Activated CD4-positive, alpha-beta T cell treated with anti-CD3 and anti-CD28 coated beads, Interleukin-2, amount 10 ng/mL, durations not matched to agents 24 days and 14 days (primary cell): Measurements from ENCODE around the gene ASH1L. TPM values are rescaled to one million over a fixed set of nuclear protein-coding genes. Genes with fewer than 3 reads are reported as not detected.
A peak's percentile ranks its signal among the peaks of the same experiment; 100 is the strongest.
"Not testable (repeated sequence)": the region's sequence is repeated elsewhere in the genome, so short reads cannot be mapped to it uniquely, and the experiment has no call there.

Source experiments
- DNase-seq: peaks from one replicate; pipeline ENCODE4 v3.0.0; 2022
- H3K27ac Mint-ChIP-seq: one replicate; pipeline ENCODE4 v1.8.0; 2022; ENCODE audit warnings: mild to moderate bottlenecking, mixed read lengths
- H3K27me3 Mint-ChIP-seq: one replicate; pipeline ENCODE4 v1.8.0; 2022; ENCODE audit warnings: mixed read lengths
- H3K36me3 Mint-ChIP-seq: one replicate; pipeline ENCODE4 v1.8.0; 2022; ENCODE audit warnings: low read depth, mild to moderate bottlenecking, mixed read lengths
- H3K4me1 Mint-ChIP-seq: one replicate; pipeline ENCODE4 v1.8.0; 2021; ENCODE audit warnings: mixed read lengths
- H3K4me3 Mint-ChIP-seq: one replicate; pipeline ENCODE4 v1.8.0; 2022; ENCODE audit warnings: mild to moderate bottlenecking, moderate library complexity, mixed read lengths
- H3K9me3 Mint-ChIP-seq: one replicate; pipeline ENCODE4 v1.8.0; 2021; ENCODE audit warnings: mixed read lengths
- intact Hi-C: fragments of 100-400 bp; cut with micrococcal nuclease; formaldehyde crosslinking; loops from one replicate; pipeline ENCODE4 v1.15.1; 2023
- total RNA-seq: library from RNA; stranded (reverse); gene quantifications from 2 replicates; pipeline ENCODE4 v1.2.3, GENCODE V29; 2022

ASH1L gene
- total RNA-seq, 1 donor from 2014 or later, result 44.7 TPM

DNA sequence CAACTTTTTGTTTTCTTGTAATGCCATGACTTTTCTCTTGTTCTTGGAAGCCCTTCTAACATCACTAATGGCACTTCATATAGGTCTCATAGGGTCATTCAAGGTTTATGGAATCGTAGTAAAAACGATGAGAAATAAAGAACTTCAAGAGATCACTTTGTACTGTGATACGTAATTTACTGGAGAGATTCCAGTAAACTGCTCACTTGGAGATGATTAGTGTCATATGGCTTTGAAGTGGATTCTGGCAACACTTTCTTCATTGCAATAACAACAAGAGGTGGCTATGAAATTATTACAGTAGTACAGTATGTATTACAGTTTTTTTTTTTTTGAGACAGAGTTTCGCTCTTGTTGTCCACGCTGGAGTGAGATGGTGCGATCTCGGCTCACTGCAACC lies 138.5 kb downstream of the ASH1L start:
- no peak overlapping the region for H3K4me3 Mint-ChIP-seq
- intact Hi-C loops, result no loop called here
- no peaks in the 10 kb centered on the region for H3K27me3 Mint-ChIP-seq
- H3K27ac Mint-ChIP-seq, result no peak overlapping the region
- H3K9me3 Mint-ChIP-seq, result no peaks in the 10 kb centered on the region
- peaks cover 20% of the 10 kb centered on the region for H3K36me3 Mint-ChIP-seq
- H3K4me1 Mint-ChIP-seq, result peaks cover 4% of the 10 kb centered on the region
- DNase-seq, result no peak

DNA sequence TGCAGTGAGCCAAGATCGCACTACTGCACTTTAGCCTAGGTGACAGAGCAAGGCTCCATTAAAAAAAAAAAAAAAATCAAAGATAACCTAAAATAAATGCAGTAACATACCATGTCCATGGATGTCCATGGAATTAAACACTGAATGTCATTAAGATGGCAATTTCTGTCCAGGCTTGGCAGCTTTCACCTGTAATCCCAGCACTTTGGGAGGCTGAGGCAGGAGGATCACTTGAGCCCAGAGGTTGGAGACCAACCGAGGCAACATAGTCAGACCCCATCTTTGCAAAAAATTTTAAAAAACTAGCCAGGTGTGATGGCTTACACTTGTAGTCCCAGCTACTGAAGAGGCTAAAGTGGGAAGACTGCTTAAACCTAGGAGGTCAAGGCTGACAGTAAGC lies 141.8 kb downstream of the ASH1L start:
- Mint-ChIP-seq H3K27me3 (no peaks in the 10 kb centered on the region), H3K4me3 (no peak overlapping the region), H3K36me3 (peaks cover 17% of the 10 kb centered on the region), H3K4me1 (peaks cover 4% of the 10 kb centered on the region), H3K27ac (no peak overlapping the region), H3K9me3 (no peaks in the 10 kb centered on the region)
- DNase-seq, result peak; percentile 45
- intact Hi-C loops, result no loop called here

DNA sequence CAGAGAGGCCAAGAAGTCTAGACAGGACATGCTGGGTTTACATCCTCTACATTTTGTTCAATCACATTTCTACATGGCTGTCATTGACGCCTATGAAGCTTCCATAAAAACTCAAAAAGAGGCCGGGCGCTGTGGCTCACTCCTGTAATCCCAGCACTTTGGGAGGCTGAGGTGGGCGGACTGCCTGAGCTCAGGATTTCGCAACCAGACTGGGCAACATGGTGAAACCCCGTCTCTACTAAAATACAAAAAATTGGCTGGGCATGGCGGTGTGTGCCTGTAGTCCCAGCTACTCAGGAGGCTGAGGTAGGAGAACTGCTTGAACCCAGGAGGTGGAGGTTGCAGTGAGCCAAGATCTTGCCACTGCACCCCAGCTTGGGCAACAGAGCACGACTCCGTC lies 150.8 kb downstream of the ASH1L start:
- H3K4me3 Mint-ChIP-seq, H3K9me3 Mint-ChIP-seq, intact Hi-C loops: not testable (repeated sequence)

DNA sequence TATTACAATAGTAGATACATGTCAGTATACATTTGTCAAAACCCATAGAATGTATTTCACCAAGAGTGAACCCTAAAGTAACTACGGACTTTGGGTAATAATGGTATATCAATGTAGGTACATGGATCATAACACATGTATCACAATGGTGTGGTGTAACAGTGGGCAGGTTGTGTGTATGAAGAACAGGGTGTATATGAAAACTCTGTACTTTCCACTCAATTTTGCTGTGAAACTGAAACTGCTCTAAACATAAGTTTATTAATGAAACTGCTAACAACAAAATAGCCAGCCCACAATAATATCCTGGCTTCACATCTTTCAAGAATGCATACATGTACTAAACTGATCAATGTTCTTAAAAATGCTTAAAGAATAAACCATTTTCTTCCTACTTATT lies 151.7 kb downstream of the ASH1L start:
- intact Hi-C loops, result no loop called here
- H3K4me1 Mint-ChIP-seq, result peaks cover 10% of the 10 kb centered on the region
- peaks cover 33% of the 10 kb centered on the region for H3K36me3 Mint-ChIP-seq
- no peak for DNase-seq
- no peaks in the 10 kb centered on the region for H3K27me3 Mint-ChIP-seq
- peak overlapping the region; percentile 69 for H3K27ac Mint-ChIP-seq
- H3K4me3 Mint-ChIP-seq, result no peak overlapping the region
- H3K9me3 Mint-ChIP-seq, result no peaks in the 10 kb centered on the region

More for the DNA sequence above, 150.8 kb downstream of the ASH1L start:
- H3K27me3 Mint-ChIP-seq, H3K27ac Mint-ChIP-seq, H3K4me1 Mint-ChIP-seq, DNase-seq: not testable (repeated sequence)
- H3K36me3 Mint-ChIP-seq, result peaks cover 34% of the 10 kb centered on the region

DNA sequence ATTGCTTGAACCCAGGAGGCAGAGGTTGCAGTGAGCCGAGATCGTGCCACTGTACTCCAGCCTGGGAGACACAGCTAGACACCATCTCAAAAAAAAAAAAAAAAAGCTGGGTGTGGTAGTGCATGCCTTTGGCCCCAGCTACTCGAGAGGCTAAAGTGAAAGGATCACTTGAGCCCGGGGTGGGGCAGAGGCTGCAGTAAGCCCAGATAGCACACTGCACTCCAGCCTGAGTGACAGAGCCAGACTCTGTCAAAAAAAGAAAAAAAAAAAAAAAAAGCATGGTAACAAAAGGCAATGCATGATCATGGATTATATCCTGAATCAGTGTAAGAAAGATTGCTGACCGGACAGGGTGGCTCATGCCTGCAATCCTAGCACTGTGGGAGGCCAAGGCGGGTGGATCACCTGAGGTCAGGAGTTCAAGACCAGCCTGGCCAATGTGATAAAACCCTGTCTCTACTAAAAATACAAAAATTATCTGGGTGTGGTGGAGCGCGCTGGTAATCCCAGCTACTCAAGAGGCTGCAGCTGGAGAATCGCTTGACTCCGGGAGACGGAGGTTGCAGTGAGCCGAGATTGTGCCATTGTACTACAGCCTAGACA lies 165.6 kb downstream of the ASH1L start:
- Mint-ChIP-seq H3K27ac (no peak overlapping the region), H3K4me3 (no peak overlapping the region), H3K27me3 (no peaks in the 10 kb centered on the region), H3K36me3 (peaks cover 36% of the 10 kb centered on the region), H3K4me1 (peaks cover 3% of the 10 kb centered on the region), H3K9me3 (no peaks in the 10 kb centered on the region)
- no peak for DNase-seq
- intact Hi-C loops, result no loop called here

DNA sequence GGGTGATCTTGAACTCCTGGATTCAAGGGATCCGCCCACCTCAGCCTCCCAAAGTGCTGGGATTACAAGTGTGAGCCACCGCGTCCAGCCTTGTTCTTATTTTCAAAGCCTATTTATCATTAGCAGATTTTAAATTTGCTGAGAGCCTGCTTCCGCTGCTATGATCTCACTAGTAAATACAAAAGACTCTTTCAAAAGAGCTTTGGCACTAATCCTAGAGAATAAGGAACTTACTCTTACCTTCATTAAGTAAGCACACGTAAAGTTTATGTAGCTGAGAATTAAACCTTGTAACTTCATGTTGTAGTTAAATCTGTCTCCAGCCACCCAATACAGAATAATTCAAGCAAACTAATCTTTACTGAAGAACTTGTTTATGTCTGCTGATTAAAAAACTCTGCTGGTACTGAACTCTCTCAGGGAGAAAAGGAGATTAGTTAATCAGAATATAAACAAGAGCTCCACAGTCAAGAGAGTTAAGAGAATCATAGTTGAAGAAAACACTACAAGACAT lies 169.6 kb downstream of the ASH1L start:
- no peak overlapping the region for H3K27ac Mint-ChIP-seq

DNA sequence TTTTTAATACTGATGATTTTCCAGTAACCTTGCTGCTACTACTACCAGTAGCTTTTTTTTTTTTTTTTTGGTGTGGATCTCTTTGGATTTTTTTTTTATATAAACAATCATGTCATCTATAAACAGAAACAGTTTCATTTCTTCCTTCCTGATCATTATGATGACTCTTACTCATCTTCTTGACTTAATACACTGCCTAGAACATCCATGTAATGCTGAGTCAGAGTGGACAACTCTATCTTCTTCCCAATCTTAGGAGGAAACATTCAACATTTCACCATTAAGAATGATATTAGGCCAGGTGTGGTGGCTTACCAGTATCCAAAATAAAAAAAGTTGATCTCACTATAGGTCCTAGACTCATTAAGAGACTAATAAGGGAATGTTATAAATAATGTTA lies 172.8 kb downstream of the ASH1L start:
- Mint-ChIP-seq H3K9me3 (peaks cover 7% of the 10 kb centered on the region), H3K27ac (no peak overlapping the region), H3K27me3 (no peaks in the 10 kb centered on the region), H3K4me3 (no peak overlapping the region), H3K4me1 (peaks cover 2% of the 10 kb centered on the region), H3K36me3 (peaks cover 67% of the 10 kb centered on the region)
- intact Hi-C loops, result no loop called here
- DNase-seq, result no peak

More for the DNA sequence above, 169.6 kb downstream of the ASH1L start:
- H3K9me3 Mint-ChIP-seq, result no peaks in the 10 kb centered on the region
- peaks cover 58% of the 10 kb centered on the region for H3K36me3 Mint-ChIP-seq
- peaks cover 2% of the 10 kb centered on the region for H3K4me1 Mint-ChIP-seq
- no peaks in the 10 kb centered on the region for H3K27me3 Mint-ChIP-seq
- intact Hi-C loops, result no loop called here
- no peak overlapping the region for H3K4me3 Mint-ChIP-seq
- no peak for DNase-seq

DNA sequence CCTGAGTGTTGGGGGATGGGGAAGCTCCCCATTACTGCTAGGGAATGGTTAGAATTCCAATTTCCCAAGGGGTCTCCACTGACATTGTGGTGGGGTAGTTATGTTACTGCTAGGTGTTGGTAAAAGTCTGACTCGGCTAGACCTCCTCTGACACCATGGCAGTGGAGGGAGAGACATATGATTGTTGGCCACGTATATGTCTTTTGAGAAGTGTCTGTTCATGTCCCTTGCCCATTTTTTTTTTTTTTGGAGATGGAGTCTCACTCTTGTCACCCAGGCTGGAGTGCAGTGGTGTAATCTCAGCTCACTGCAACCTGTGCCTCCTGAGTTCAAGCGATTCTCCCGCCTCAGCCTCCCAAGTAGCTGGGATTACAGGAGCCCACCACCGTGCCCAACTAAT lies 176.8 kb downstream of the ASH1L start:
- H3K4me1 Mint-ChIP-seq, H3K9me3 Mint-ChIP-seq, H3K27me3 Mint-ChIP-seq, DNase-seq, H3K4me3 Mint-ChIP-seq, intact Hi-C loops, H3K27ac Mint-ChIP-seq: not testable (repeated sequence)
- H3K36me3 Mint-ChIP-seq, result peaks cover 65% of the 10 kb centered on the region

DNA sequence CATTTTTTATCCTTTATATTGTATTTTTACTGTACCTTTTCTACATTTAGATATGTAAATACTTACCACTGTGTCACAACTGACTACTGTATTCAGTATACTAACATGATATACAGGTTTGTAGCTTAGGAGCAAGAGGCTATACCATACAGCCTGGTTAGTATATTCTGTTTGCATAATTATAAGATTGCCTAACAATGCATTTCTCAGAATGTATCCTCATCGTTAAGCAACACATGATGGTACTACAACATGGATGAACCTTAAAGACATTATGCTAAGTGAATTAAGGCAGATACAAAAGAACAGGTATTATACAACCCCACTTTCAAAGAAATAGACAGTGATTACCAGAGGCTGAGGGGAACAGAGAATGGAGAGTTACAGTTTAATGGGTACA lies 179.2 kb downstream of the ASH1L start:
- peaks cover 3% of the 10 kb centered on the region for H3K4me1 Mint-ChIP-seq
- peaks cover 56% of the 10 kb centered on the region for H3K36me3 Mint-ChIP-seq
- intact Hi-C loops, result no loop called here

DNA sequence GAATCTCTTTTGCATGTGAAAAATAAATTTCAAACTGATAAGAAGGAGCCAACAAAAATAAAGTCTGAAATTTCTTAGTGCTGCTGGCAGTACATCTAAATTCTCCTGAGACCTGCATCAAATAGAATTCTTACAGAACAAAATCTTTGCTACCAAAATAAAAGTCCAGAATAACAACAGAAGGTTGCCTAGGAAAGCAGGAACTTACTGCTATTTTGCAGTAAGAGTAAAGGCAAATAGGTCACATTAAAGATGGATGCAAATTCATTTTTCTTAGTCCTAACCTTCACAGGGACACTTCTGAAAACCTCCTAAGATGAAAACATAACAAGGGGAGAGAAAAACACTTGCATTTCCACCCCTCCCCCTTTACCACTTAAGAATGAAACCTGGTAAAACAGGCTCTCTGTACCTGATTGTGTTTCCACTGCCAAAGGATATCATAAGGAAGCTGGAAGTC lies 182.9 kb downstream of the ASH1L start:
- H3K4me3 Mint-ChIP-seq, result no peak overlapping the region
- no peaks in the 10 kb centered on the region for H3K27me3 Mint-ChIP-seq
- no peak for DNase-seq
- H3K36me3 Mint-ChIP-seq, result peaks cover 54% of the 10 kb centered on the region
- no peaks in the 10 kb centered on the region for H3K9me3 Mint-ChIP-seq
- peaks cover 7% of the 10 kb centered on the region for H3K4me1 Mint-ChIP-seq
- no peak overlapping the region for H3K27ac Mint-ChIP-seq
- intact Hi-C loops, result no loop called here

More for the DNA sequence above, 179.2 kb downstream of the ASH1L start:
- peaks cover 7% of the 10 kb centered on the region for H3K9me3 Mint-ChIP-seq
- no peak overlapping the region for H3K4me3 Mint-ChIP-seq
- no peak overlapping the region for H3K27ac Mint-ChIP-seq
- no peak for DNase-seq
- H3K27me3 Mint-ChIP-seq, result no peaks in the 10 kb centered on the region

DNA sequence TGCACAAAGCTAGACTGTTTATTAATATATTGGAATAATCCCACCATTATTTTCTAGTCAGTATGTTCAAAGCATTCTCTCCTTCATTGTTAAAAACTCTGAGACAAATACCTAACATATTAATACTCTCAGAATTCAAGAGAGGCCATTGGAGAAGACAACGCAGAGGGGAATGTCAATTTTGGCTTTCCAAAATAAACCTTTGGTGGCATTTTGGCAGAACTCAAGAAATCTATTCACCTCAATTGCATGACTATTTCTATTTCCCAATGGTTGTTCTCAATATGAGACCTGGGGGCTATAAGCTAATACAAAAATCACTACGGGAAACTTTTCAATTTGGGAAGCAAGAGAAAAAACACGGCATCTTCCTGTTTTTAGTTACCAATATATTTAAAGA lies 183.4 kb downstream of the ASH1L start:
- H3K4me3 Mint-ChIP-seq, result no peak overlapping the region
- no peak for DNase-seq
- intact Hi-C loops, result no loop called here
- no peaks in the 10 kb centered on the region for H3K9me3 Mint-ChIP-seq
- no peak overlapping the region for H3K27ac Mint-ChIP-seq
- peaks cover 56% of the 10 kb centered on the region for H3K36me3 Mint-ChIP-seq
- H3K4me1 Mint-ChIP-seq, result peaks cover 7% of the 10 kb centered on the region
- H3K27me3 Mint-ChIP-seq, result no peaks in the 10 kb centered on the region

DNA sequence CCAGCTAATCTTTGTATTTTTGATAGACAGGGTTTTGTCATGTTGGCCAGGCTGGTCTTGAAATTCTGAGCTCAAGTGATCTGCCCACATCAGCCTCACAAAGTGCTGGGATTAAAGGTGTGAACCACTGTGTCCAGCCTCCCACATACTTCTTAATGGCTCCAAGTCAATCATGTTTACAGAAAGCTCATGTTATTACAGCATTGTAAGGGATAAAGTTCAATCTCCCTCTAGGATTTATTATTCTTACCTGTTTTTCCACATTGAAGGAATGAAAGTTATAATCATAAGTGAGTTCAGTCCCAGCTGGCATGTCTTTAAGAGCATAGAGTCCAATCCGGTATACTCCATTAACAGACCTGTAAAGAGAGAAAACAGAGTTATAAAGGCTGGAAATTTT lies 202.6 kb downstream of the ASH1L start:
- peaks cover 25% of the 10 kb centered on the region for H3K36me3 Mint-ChIP-seq
- no peaks in the 10 kb centered on the region for H3K9me3 Mint-ChIP-seq
- DNase-seq, result no peak
- no peak overlapping the region for H3K4me3 Mint-ChIP-seq
- H3K27me3 Mint-ChIP-seq, result no peaks in the 10 kb centered on the region
- intact Hi-C loops, result no loop called here
- no peaks in the 10 kb centered on the region for H3K4me1 Mint-ChIP-seq
- no peak overlapping the region for H3K27ac Mint-ChIP-seq

DNA sequence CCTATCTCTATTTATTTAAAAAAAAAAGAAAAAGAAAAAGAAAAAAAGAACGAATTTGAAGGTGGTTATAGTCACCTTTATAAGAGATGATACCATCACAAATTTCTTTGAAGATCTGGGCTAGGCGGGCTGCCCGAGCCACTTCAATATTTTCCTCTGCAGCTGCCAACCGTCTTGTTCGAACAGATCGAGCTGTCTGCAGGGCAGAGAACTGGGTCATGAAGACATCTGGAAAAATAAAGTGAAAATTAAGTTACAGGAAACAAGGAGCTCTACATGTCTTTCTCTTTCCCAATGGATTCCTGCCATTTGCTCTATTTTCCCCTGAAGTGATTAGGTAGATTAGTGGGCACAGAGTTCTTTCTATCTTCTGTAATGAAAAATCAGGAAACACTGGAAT lies 210.0 kb downstream of the ASH1L start:
- Mint-ChIP-seq H3K4me1 (no peaks in the 10 kb centered on the region), H3K9me3 (no peaks in the 10 kb centered on the region), H3K27me3 (no peaks in the 10 kb centered on the region), H3K36me3 (peaks cover 55% of the 10 kb centered on the region), H3K27ac (no peak overlapping the region), H3K4me3 (no peak overlapping the region)
- intact Hi-C loops, result no loop called here
- no peak for DNase-seq

DNA sequence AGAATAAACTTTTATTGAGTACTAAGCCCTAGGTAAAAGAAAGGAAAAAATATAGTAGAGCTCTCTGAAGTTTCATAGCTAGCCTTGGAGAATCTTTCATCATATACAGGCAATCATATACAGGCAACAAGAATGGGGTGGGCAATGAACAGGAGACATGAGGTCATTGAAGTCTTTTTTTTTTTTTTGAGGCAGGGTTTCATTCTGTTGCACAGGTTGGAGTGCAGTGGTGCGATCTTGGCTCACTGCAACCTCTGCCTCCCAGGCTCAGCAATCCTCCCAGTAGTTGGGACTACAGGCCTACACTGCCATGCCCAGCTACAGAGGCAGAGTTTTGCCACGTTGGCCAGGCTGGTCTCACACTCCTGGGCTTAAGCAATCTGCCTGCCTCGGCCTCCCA lies 219.8 kb downstream of the ASH1L start:
- peaks cover 68% of the 10 kb centered on the region for H3K36me3 Mint-ChIP-seq
- no peaks in the 10 kb centered on the region for H3K9me3 Mint-ChIP-seq
- intact Hi-C loops, result no loop called here
- H3K27me3 Mint-ChIP-seq, result no peaks in the 10 kb centered on the region
- no peaks in the 10 kb centered on the region for H3K4me1 Mint-ChIP-seq
- no peak for DNase-seq
- no peak overlapping the region for H3K27ac Mint-ChIP-seq
- H3K4me3 Mint-ChIP-seq, result no peak overlapping the region

DNA sequence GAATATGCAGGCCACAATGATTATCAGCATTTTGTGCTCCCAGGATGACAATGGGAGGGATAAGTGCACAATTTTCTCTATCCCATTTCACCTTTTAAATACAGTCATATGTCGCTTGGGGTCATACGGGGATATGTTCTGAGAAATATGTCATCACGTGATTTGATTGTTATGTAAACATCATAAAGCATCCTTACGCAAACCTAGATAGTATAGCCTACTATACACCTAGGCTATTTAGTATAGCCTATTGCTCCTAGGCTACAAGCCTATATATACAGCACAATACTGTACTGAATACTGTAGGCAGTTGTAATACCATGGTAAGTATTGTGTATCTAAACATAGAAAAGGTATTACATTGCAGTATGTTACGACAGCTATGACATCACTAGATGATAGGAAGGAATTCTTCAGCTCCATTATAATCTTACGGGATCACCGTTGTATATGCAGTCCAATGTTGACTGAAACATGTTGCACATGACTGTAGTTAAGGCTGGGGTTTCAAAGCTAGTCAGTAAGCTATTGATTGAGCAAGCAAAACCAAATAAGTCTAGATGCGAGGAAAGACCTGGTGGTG lies 223.0 kb downstream of the ASH1L start:
- no peak for DNase-seq
- Mint-ChIP-seq H3K36me3 (peaks cover 59% of the 10 kb centered on the region), H3K27ac (no peak overlapping the region), H3K27me3 (no peaks in the 10 kb centered on the region), H3K4me3 (no peak overlapping the region), H3K4me1 (no peaks in the 10 kb centered on the region), H3K9me3 (no peaks in the 10 kb centered on the region)
- intact Hi-C loops, result no loop called here
